ENCODE results near the gene RSL1D1. TPM values are rescaled to one million over a fixed set of nuclear protein-coding genes. Genes with fewer than 3 reads are reported as not detected.
"Not testable (repeated sequence)": the region's sequence is repeated elsewhere in the genome, so short reads cannot be mapped to it uniquely, and the experiment has no call there.

The RSL1D1 gene
- total RNA-seq, 1 donor from 2014 or later = 141 TPM

DNA sequence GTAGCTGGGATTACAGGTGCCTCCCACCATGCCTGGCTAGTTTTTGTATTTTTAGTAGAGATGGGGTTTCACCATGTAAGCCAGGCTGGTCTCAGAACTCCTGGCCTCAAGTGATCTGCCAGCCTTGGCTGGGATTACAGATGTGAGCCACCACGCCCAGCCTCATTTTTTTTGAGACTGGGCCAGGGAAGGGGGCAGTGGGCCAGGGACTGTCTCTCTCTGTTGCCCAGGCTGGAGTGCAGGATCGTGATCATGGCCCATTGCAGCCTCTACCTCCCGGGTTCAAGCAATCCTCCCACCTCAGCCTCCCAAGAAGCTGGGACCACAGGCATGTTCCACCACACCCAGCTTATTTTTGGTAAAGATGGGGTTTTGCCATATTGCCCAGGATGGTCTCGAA is 16.0 kb downstream of the RSL1D1 start:
- no peak overlapping the region for H3K4me3 ChIP-seq (ENCODE audit: low read depth, low read length)
- TF ChIP-seq, protein P1, sequence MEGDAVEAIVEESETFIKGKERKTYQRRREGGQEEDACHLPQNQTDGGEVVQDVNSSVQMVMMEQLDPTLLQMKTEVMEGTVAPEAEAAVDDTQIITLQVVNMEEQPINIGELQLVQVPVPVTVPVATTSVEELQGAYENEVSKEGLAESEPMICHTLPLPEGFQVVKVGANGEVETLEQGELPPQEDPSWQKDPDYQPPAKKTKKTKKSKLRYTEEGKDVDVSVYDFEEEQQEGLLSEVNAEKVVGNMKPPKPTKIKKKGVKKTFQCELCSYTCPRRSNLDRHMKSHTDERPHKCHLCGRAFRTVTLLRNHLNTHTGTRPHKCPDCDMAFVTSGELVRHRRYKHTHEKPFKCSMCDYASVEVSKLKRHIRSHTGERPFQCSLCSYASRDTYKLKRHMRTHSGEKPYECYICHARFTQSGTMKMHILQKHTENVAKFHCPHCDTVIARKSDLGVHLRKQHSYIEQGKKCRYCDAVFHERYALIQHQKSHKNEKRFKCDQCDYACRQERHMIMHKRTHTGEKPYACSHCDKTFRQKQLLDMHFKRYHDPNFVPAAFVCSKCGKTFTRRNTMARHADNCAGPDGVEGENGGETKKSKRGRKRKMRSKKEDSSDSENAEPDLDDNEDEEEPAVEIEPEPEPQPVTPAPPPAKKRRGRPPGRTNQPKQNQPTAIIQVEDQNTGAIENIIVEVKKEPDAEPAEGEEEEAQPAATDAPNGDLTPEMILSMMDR (conservative IDR thresholded peaks at IDR 0.05; ENCODE audit: low read depth, low read length) = no peak
- no peak for DNase-seq (ENCODE audit: low read depth)

DNA sequence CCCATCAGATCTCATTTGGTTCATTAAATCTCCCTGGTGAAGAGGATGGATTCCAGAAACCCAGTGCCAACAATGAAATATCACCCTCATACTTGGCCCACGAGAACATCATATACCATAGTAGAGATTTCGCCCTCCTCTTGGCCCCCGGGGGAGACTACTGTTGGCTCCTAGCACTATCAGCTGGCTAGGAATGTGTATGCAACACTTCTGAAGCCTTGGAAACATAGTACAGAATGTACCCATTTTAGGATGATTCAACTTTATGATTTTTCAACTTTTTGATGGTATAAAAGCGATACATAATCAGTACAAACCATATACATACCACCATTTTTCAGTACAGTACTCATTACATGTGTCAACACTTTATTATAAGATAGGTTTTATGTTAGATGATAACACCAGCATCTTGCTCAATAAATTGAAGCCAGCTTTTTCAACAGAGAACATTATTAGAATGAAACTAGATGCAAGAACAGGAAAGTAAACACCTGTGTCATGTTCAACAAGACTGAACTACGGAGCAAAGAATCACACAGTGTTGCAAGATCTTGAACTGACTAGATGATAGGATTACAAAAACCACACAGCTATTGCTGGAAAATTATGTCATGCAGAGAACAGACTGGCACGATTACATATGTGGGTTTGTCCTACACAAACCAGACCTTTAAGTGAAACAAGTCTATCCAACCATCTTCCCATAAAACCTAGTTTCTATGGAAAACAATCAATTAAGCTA is 17.2 kb downstream of the RSL1D1 start:
- no peak for DNase-seq (ENCODE audit: low read depth)
- H3K4me3 ChIP-seq (ENCODE audit: low read depth, low read length) = no peak overlapping the region
- TF ChIP-seq, protein P1 (conservative IDR thresholded peaks at IDR 0.05; ENCODE audit: low read depth, low read length) = no peak

DNA sequence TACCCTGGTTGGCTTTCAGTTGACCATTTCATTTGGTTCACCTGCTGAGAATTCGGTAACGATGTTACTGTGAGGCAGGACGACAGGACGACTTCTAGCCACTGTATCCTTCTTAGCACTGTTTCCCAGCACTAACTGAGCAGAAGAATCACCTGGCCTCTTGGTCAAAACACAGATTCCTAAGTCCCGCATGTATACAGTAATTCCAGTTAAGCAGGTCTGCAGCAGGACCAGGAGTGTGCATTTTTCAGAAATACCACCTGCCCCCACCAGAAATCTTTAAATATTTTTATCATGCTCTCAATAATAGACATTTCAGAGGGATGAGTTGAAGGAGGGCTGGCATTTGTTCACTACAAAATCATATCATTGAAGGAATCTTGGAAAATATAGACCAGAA is 22.6 kb downstream of the RSL1D1 start:
- TF ChIP-seq, protein P1 (conservative IDR thresholded peaks at IDR 0.05; ENCODE audit: low read depth, low read length) = no peak
- DNase-seq (ENCODE audit: low read depth) = no peak
- H3K4me3 ChIP-seq (ENCODE audit: low read depth, low read length) = no peak overlapping the region

DNA sequence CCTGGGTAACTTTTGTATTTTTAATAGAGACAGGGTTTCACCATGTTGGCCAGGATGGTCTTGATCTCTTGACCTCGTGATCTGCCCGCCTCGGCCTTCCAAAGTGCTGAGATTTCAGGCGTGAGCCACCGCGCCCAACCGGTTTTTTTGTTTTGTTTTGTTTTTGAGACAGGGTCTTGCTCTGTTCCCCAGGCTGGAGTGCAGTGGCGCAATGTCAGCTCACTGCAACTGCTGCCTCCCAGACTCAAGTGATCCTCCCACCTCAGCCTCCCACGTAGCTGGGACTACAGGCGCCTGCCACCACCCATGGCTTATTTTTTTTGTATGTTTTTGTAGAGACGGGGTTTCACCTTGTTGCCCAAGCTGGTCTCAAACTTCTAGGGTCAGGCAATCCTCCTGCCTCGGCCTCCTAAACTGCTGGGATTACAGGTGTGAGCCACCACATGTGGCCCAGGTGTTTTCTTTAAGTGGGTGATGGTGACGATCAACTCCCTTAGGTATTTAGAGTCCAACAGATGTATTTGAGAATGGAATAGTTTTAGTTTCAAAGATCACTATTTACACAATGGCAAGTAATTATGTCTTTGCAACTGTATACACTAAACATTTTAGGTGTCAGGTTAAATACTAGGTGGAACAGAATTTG is 25.7 kb downstream of the RSL1D1 start:
- not testable (repeated sequence) for DNase-seq (ENCODE audit: low read depth); H3K4me3 ChIP-seq (ENCODE audit: low read depth, low read length)

DNA sequence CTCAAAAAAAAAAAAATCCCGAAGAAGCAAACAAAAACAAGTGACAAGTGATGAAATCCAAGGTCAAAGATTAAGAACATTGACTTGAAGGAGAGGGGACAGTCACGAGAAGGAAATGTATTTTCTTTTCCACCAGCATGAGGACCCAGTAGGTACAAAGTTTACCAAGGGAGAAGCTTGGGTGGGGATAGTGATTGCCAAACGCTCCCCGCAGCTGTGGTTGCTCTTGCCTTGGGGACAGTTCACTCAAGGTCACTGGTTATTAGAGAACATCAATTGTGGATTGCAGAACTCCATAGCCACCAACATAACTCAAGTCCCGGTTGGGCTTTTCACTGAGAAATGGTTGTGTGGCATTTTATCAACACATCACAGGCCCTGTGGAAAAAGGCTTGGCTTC is 27.0 kb downstream of the RSL1D1 start:
- no peak overlapping the region for H3K4me3 ChIP-seq (ENCODE audit: low read depth, low read length)
- DNase-seq (ENCODE audit: low read depth) = no peak
- TF ChIP-seq, protein P1 (conservative IDR thresholded peaks at IDR 0.05; ENCODE audit: low read depth, low read length) = no peak

DNA sequence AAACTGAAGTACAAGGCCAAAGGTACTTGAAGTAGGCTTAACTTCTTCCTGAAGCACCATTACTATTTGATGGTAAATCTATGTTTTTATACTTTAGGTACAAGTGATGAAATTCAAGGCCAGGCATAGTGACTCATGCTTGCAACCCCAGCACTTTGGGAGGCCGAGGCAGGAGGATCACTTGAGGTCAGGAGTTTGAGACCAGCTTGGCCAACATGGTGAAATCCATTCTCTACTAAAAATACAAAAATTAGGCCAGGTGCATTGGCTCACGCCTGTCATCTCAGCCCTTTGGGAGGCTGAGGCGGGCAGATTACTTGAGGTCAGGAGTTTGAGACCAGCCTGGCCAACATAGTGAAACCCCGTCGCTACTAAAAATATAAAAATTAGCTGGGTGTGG is 27.7 kb downstream of the RSL1D1 start:
- not testable (repeated sequence) for DNase-seq (ENCODE audit: low read depth); H3K4me3 ChIP-seq (ENCODE audit: low read depth, low read length)

DNA sequence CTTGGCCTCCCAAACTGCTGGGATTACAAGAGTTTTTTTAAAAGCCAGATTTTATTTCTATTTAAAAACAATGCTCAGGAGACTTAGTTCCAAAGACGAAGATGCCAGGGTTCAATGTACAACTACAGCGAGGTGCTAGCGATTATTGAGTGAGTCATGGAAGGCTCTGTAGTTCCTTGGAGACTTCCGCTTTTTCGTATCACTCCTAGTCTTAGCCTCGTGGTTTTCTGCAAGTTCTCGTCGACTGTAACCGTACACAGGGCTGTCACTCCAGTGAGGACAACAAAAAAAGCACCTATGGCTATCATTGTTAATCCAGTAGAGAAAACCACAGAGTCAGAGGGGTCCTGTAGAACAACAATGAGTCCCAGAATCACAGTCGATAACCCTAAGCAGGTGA is 31.5 kb downstream of the RSL1D1 start:
- no peak overlapping the region for H3K4me3 ChIP-seq (ENCODE audit: low read depth, low read length)
- TF ChIP-seq, protein P1 (conservative IDR thresholded peaks at IDR 0.05; ENCODE audit: low read depth, low read length) = no peak
- DNase-seq (ENCODE audit: low read depth) = no peak

DNA sequence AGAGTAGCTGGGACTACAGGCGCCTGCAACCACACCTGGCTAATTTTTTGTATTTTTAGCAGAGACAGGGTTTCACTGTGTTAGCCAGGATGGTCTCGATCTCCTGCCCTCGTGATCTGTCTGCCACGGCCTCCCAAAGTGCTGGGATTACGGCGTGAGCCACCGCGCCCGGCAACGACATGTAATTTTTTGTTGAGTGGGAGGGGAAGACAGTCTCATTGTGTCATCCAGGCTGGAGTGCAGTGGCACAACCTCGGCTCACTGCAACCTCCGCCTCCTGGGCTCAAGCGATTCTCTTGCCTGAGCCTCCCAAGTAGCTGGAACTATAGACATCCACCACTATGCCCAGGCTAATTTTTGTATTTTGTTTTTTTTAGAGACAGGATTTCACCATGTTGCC is 32.4 kb downstream of the RSL1D1 start:
- H3K4me3 ChIP-seq (ENCODE audit: low read depth, low read length) = not testable (repeated sequence)

More for the DNA sequence above, 32.4 kb downstream of the RSL1D1 start:
- DNase-seq (ENCODE audit: low read depth) = not testable (repeated sequence)
